B cell (primary cell): Measurements from ENCODE around the gene MARCHF10. TPM values are rescaled to one million over a fixed set of nuclear protein-coding genes. Genes with fewer than 3 reads are reported as not detected.

Source experiments
- ATAC-seq: fragments of 200-7000 bp; cut with Tn5 transposase; one replicate; pipeline ENCODE4 v1.10.0; 2021; ENCODE audit warnings: low read depth, mild to moderate bottlenecking, moderate number of reproducible peaks, moderate library complexity
- CTCF ChIA-PET: fragments of 350-600 bp; sonication (Branson Sonifier 250); formaldehyde crosslinking; loops from one replicate; lab custom pipeline; 2021; ENCODE audit warnings: antibody characterized with exemption, inconsistent platforms; lab: Charles Lee
- POLR2A ChIA-PET: fragments of 350-600 bp; sonication (Branson Sonifier 250); formaldehyde crosslinking; loops from one replicate; lab custom pipeline; 2021; ENCODE audit warnings: antibody characterized with exemption; lab: Charles Lee
- DNase-seq: peaks from one replicate; pipeline ENCODE4 v3.0.0; 2013
- H2AFZ ChIP-seq: 2 replicates; pipeline ENCODE4 v1.6.1; 2012; ENCODE audit warnings: mild to moderate bottlenecking, low read depth, low read length; ENCODE audit not compliant: insufficient read depth, poor library complexity, severe bottlenecking
- H3K27ac ChIP-seq, 2 donors: 1 replicate in 1 of 2; 2 replicates in 1 of 2; pipeline ENCODE4 v1.5.1; 2012 to 2013; ENCODE audit warnings: low read length in 2 of 2, mild to moderate bottlenecking in 2 of 2, moderate library complexity in 1 of 2
- H3K27me3 ChIP-seq, 4 experiments: fragments of 200-600 bp in 1 of 4; sonication (generic) in 1 of 4; replicated peaks in 1 of 4; 1 replicate in 2 of 4; 2 replicates in 2 of 4; pipeline versions ENCODE4 v1.6.1 to v1.7.0; 2013 to 2016; ENCODE audit warnings: low read length in 3 of 4, mild to moderate bottlenecking in 2 of 4, mixed read lengths in 1 of 4, moderate library complexity in 1 of 4; ENCODE audit not compliant: insufficient read depth in 4 of 4, control insufficient read depth in 3 of 4; ENCODE audit errors: control extremely low read depth in 1 of 4
- H3K36me3 ChIP-seq, 2 experiments: replicated peaks in 1 of 2; 1 replicate in 1 of 2; 2 replicates in 1 of 2; pipeline versions ENCODE4 v1.6.1 to v1.7.1; 2013; ENCODE audit warnings: low read length in 1 of 2; ENCODE audit not compliant: insufficient read depth in 2 of 2, control insufficient read depth in 1 of 2; ENCODE audit errors: control extremely low read depth in 1 of 2, extremely low read depth in 1 of 2
- H3K4me1 ChIP-seq, 2 donors: fragments of 200-600 bp in 1 of 2; sonication (generic) in 1 of 2; 1 replicate in 1 of 2; 2 replicates in 1 of 2; pipeline versions ENCODE4 v1.5.1 to v1.6.1; 2013 to 2017; ENCODE audit warnings: low read length in 2 of 2; ENCODE audit not compliant: control insufficient read depth in 2 of 2, insufficient read depth in 2 of 2
- H3K4me2 ChIP-seq: replicated peaks from 2 replicates; pipeline ENCODE3; 2012; ENCODE audit warnings: mild to moderate bottlenecking, low read depth, low read length; ENCODE audit not compliant: poor library complexity, severe bottlenecking
- H3K4me3 ChIP-seq, 5 experiments: fragments of 200-600 bp in 1 of 5; sonication (generic) in 1 of 5; 1 replicate in 3 of 5; 2 replicates in 2 of 5; pipeline versions ENCODE4 v1.5.1 to v1.7.0; 2011 to 2016; ENCODE audit warnings: low read length in 4 of 5, mild to moderate bottlenecking in 4 of 5, low read depth in 2 of 5, control low read depth in 1 of 5, moderate library complexity in 1 of 5; ENCODE audit not compliant: insufficient read depth in 1 of 5; ENCODE audit errors: control extremely low read depth in 1 of 5, extremely low read depth in 1 of 5
- H3K79me2 ChIP-seq: fragments of 200-600 bp; sonication (generic); one replicate; pipeline ENCODE4 v1.6.0; 2016; ENCODE audit warnings: low read length; ENCODE audit not compliant: control insufficient read depth, insufficient read depth
- H3K9ac ChIP-seq: fragments of 200-600 bp; sonication (generic); 2 replicates; pipeline ENCODE4 v1.6.1; 2017; ENCODE audit warnings: mild to moderate bottlenecking, low read length, moderate library complexity
- H3K9me3 ChIP-seq, 3 donors: one replicate each; pipeline versions ENCODE4 v1.6.1 to v1.7.1; 2013; ENCODE audit warnings: low read length in 2 of 3; ENCODE audit not compliant: control insufficient read depth in 2 of 3, insufficient read depth in 1 of 3; ENCODE audit errors: control extremely low read depth in 1 of 3
- H4K20me1 ChIP-seq: 2 replicates; pipeline ENCODE4 v1.6.0; 2012; ENCODE audit warnings: mild to moderate bottlenecking, low read length; ENCODE audit not compliant: insufficient read depth, control insufficient read depth, poor library complexity, severe bottlenecking
- H3K27ac Mint-ChIP-seq: one replicate; pipeline ENCODE4 v1.8.0; 2021; ENCODE audit warnings: mixed read lengths
- H3K27me3 Mint-ChIP-seq: one replicate; pipeline ENCODE4 v1.8.0; 2021; ENCODE audit warnings: mixed read lengths
- H3K4me1 Mint-ChIP-seq: one replicate; pipeline ENCODE4 v1.8.0; 2021; ENCODE audit warnings: mixed read lengths
- H3K4me3 Mint-ChIP-seq: one replicate; pipeline ENCODE4 v1.8.0; 2021; ENCODE audit warnings: mixed read lengths
- H3K9me3 Mint-ChIP-seq: one replicate; pipeline ENCODE4 v1.8.0; 2022; ENCODE audit warnings: mixed read lengths; ENCODE audit not compliant: insufficient read depth
- EZH2 ChIP-seq: IDR thresholded peaks from 2 replicates; pipeline ENCODE4 v1.6.1; 2012; ENCODE audit warnings: borderline replicate concordance, low read depth, mild to moderate bottlenecking, moderate library complexity, low read length; ENCODE audit not compliant: insufficient read depth, poor library complexity, severe bottlenecking
- WGBS: methylation state at CpG from one replicate; pipeline ENCODE4 v1.1.5; 2013; ENCODE audit warnings: missing lambda C conversion rate; ENCODE audit not compliant: insufficient coverage; 5-methylcytosine and 5-hydroxymethylcytosine counted together
- intact Hi-C: fragments of 100-400 bp; cut with micrococcal nuclease; formaldehyde crosslinking; loops from one replicate; pipeline ENCODE4 v1.10.0; 2022
- polyA plus RNA-seq: library from polyadenylated mRNA; depleted of rRNA; stranded (reverse); fragments of >200 nt; gene quantifications from 2 replicates; pipeline ENCODE4 v1.2.3, GENCODE V29; 2012
- total RNA-seq, 2 donors: library from RNA; stranded (reverse); fragments of 120-200 nt in 1 of 2; gene quantifications; 1 replicate in 1 of 2; 2 replicates in 1 of 2; pipeline versions ENCODE4 v1.2.3 to v1.2.4, GENCODE V29; 2013 to 2022
- TF ChIP-seq, protein P1 (sequence below): fragments of 200-600 bp; IDR thresholded peaks from one replicate; pipeline ENCODE4 v1.8.0; 2022; ENCODE audit warnings: antibody characterized with exemption, mild to moderate bottlenecking

Gene MARCHF10
- total and polyA plus RNA-seq, 2 donors (not counting 1 experiment from before 2014, with no cell fraction given), result 0.24 TPM; not detected in 1

DNA sequence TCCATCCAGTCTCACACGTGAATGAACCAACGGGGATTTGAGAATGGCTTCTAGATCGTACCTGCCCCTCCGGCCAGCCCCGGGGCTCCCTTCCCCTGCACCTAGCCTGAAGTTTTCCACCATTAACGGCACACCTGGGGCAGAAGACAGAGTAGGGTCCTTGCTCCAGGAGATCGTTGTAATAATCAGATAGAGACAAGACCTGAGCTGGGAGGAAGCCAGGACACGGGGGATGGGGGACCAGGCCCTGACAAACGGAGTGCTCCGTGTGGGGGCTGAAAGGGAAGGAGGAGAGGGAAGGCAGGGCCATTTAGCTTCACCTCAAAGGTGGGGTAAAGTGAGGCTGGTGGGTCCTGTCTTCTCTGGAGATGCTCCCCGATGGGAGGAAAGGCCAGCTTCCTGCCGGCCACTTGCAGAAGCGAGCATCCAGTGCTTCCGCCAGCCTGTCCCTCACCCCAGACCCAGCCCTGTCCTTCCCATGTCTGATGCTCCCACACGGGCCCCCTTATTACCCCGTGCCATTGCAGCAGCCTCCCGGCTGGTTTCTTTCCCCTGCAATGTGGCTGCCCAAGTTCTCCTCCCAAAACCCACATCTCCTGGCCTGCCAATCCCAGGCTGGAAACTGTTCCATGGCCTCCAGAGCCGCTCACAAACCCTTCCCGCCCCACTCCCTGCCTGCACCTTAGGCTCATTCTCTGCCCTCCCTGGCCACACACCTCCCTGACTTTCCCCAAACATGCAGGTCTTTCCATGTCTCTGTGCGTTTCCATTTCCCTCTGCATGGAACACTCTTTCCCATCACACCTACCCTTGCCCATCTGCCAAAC lies 101.3 kb downstream of the MARCHF10 start:
- POLR2A ChIA-PET, result no interaction called here
- no peak overlapping the region for H3K4me3 Mint-ChIP-seq

More for the DNA sequence above, 101.3 kb downstream of the MARCHF10 start:
- no peak for DNase-seq
- CTCF ChIA-PET, result interaction anchor here (1.3 to 1.7 kb wide), 2 partner anchors 699 to 700 kb away, joined by 4 to 7 read pairs; no protein-coding TSS in a partner anchor
- H3K27me3 ChIP-seq, result peaks cover 0 to 4% (median 2%) of the 10 kb centered on the region in 4 experiments
- Mint-ChIP-seq H3K27me3 (peaks cover 25% of the 10 kb centered on the region), H3K27ac (no peak overlapping the region), H3K4me1 (peaks cover 12% of the 10 kb centered on the region), H3K9me3 (no peaks in the 10 kb centered on the region)
- H2AFZ ChIP-seq, result no peak overlapping the region
- H4K20me1 ChIP-seq, result no peaks in the 10 kb centered on the region
- no peak overlapping the region for H3K4me3 ChIP-seq
- 94% methylated on average over 20 of the region's 20 CpGs for WGBS
- TF ChIP-seq, protein P1, sequence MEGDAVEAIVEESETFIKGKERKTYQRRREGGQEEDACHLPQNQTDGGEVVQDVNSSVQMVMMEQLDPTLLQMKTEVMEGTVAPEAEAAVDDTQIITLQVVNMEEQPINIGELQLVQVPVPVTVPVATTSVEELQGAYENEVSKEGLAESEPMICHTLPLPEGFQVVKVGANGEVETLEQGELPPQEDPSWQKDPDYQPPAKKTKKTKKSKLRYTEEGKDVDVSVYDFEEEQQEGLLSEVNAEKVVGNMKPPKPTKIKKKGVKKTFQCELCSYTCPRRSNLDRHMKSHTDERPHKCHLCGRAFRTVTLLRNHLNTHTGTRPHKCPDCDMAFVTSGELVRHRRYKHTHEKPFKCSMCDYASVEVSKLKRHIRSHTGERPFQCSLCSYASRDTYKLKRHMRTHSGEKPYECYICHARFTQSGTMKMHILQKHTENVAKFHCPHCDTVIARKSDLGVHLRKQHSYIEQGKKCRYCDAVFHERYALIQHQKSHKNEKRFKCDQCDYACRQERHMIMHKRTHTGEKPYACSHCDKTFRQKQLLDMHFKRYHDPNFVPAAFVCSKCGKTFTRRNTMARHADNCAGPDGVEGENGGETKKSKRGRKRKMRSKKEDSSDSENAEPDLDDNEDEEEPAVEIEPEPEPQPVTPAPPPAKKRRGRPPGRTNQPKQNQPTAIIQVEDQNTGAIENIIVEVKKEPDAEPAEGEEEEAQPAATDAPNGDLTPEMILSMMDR, result no peak
- no peak for TF ChIP-seq EZH2
- no peaks in the 10 kb centered on the region for H3K79me2 ChIP-seq
- intact Hi-C loops, result no loop called here
- H3K4me1 ChIP-seq, result peaks cover 6 to 11% of the 10 kb centered on the region in 2 donors
- no peak overlapping the region for H3K4me2 ChIP-seq
- H3K36me3 ChIP-seq, result no peaks in the 10 kb centered on the region
- H3K27ac ChIP-seq, result no peak overlapping the region
- no peaks in the 10 kb centered on the region for H3K9me3 ChIP-seq
- no peak overlapping the region for H3K9ac ChIP-seq
- no peak for ATAC-seq
